PC-3 (cell line): ENCODE results near the gene SPTBN2. TPM values are rescaled to one million over a fixed set of nuclear protein-coding genes. Genes with fewer than 3 reads are reported as not detected.

Source experiments
- ATAC-seq: fragments of 200-7000 bp; cut with Tn5 transposase; 2 replicates; pipeline ENCODE4 v1.9.1; 2020; ENCODE audit warnings: mild to moderate bottlenecking, moderate library complexity
- BruUV-seq: library from RNA; stranded (reverse); fragments of 400-500 nt; replicated peaks from 2 replicates; lab custom pipeline; 2021; lab: Mats Ljungman, UMichigan
- CTCF ChIA-PET: fragments of 300-600 bp; sonication (Branson Sonifier 250); formaldehyde crosslinking; loops from one replicate; lab custom pipeline; 2022; ENCODE audit warnings: antibody characterized with exemption; lab: Charles Lee
- POLR2A ChIA-PET: fragments of 300-600 bp; sonication (Branson Sonifier 250); formaldehyde crosslinking; loops from one replicate; lab custom pipeline; 2022; ENCODE audit warnings: antibody characterized with exemption; ENCODE audit not compliant: unreplicated experiment; lab: Charles Lee
- DNase-seq: peaks from one replicate; pipeline ENCODE4 v3.0.0-alpha.2; 2015
- H2AFZ ChIP-seq: fragments of 300-600 bp; sonication (generic); 2 replicates; pipeline ENCODE4 v1.6.0; 2016; ENCODE audit warnings: antibody characterized with exemption, low read length
- H3F3A ChIP-seq: fragments of 300-600 bp; sonication (generic); one replicate; pipeline ENCODE4 v1.6.0; 2017; ENCODE audit warnings: antibody characterized with exemption, low read length, control low read depth, mild to moderate bottlenecking; ENCODE audit not compliant: unreplicated experiment
- H3K27ac ChIP-seq: fragments of 300-600 bp; sonication (generic); 2 replicates; pipeline ENCODE4 v1.5.1; 2016; ENCODE audit warnings: mild to moderate bottlenecking, low read length
- H3K27me3 ChIP-seq: fragments of 300-600 bp; sonication (generic); 2 replicates; pipeline ENCODE4 v1.6.1; 2016; ENCODE audit warnings: low read length, mixed read lengths
- H3K36me3 ChIP-seq: fragments of 300-600 bp; sonication (generic); 2 replicates; pipeline ENCODE4 v1.6.1; 2016; ENCODE audit warnings: low read depth, mixed run types, low read length, mixed read lengths
- H3K4me1 ChIP-seq: fragments of 300-600 bp; sonication (generic); 2 replicates; pipeline ENCODE4 v1.5.1; 2016; ENCODE audit warnings: low read length; ENCODE audit not compliant: insufficient read depth
- H3K4me2 ChIP-seq: fragments of 300-600 bp; sonication (generic); 2 replicates; pipeline ENCODE4 v1.6.0; 2016; ENCODE audit warnings: low read length
- H3K4me3 ChIP-seq: fragments of 300-600 bp; sonication (generic); 2 replicates; pipeline ENCODE4 v1.5.1; 2016; ENCODE audit warnings: mild to moderate bottlenecking, low read length, mixed read lengths
- H3K79me2 ChIP-seq: fragments of 300-600 bp; sonication (generic); 2 replicates; pipeline ENCODE4 v1.6.1; 2017; ENCODE audit warnings: low read length, mixed read lengths
- H3K9ac ChIP-seq: fragments of 300-600 bp; sonication (generic); 2 replicates; pipeline ENCODE4 v1.6.0; 2016; ENCODE audit warnings: mild to moderate bottlenecking, low read length
- H3K9me2 ChIP-seq: fragments of 300-600 bp; sonication (generic); replicated peaks from 2 replicates; pipeline ENCODE4 v1.6.1; 2016; ENCODE audit warnings: mixed run types, low read length, mixed read lengths
- H3K9me3 ChIP-seq: fragments of 300-600 bp; sonication (generic); 2 replicates; pipeline ENCODE4 v1.6.1; 2016; ENCODE audit warnings: low read length, mixed read lengths
- H4K20me1 ChIP-seq: fragments of 300-600 bp; sonication (generic); 2 replicates; pipeline ENCODE4 v1.6.1; 2016; ENCODE audit warnings: low read length, mixed read lengths
- CTCF ChIP-seq: fragments of 300-600 bp; sonication (generic); conservative IDR thresholded peaks from 2 replicates; pipeline ENCODE4 v1.5.1; 2017; ENCODE audit warnings: antibody characterized with exemption, low read depth, mild to moderate bottlenecking, low read length
- EZH2 ChIP-seq: fragments of 300-600 bp; sonication (generic); IDR thresholded peaks from one replicate; pipeline ENCODE4 v1.6.1; 2017; ENCODE audit warnings: antibody characterized with exemption, mild to moderate bottlenecking, low read length; ENCODE audit not compliant: unreplicated experiment
- EZH2phosphoT487 ChIP-seq: fragments of 300-600 bp; sonication (generic); IDR thresholded peaks from 2 replicates; pipeline ENCODE4 v1.6.1; 2018; ENCODE audit warnings: mild to moderate bottlenecking, antibody characterized with exemption, low read length, borderline replicate concordance
- intact Hi-C: fragments of 100-400 bp; cut with micrococcal nuclease; formaldehyde crosslinking; loops from 2 replicates; pipeline ENCODE4 v1.9.0; 2023
- total RNA-seq: library from RNA; depleted of rRNA; stranded (reverse); fragments of >200 nt; gene quantifications from 2 replicates; pipeline ENCODE4 v1.2.3, GENCODE V29; 2014

Gene SPTBN2
- total RNA-seq, 1 experiment from 2014 or later = 74.9 TPM

DNA sequence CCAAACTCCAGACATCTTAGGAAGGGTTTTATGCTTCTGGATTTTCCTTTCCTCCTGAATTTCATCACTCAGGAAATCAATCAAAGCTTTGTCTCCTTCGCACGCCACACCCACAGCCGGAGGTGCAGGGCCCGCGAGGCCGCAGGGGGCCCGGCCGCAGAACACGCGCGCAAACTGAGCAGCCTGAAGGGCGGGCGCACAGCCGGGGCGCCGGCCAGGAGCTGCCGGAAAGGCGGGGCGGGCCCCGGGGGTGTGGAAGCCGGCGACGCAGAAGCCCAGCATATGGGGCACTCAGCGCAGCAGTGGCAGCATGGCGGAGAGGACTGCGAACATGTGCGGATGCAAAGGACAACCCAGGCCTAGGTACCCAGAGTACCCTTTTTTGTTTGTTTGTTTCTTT is 33.1 kb upstream of the SPTBN2 start:
- Histone ChIP-seq H3K4me1 (no peaks in the 10 kb centered on the region), H3K27ac (no peak overlapping the region), H3K79me2 (no peaks in the 10 kb centered on the region), H3K9ac (no peak overlapping the region), H3K4me3 (no peak overlapping the region), H3K36me3 (no peaks in the 10 kb centered on the region), H2AFZ (no peak overlapping the region), H3F3A (no peaks in the 10 kb centered on the region), H3K27me3 (no peaks in the 10 kb centered on the region), H4K20me1 (no peaks in the 10 kb centered on the region), H3K9me2 (no peaks in the 10 kb centered on the region), H3K9me3 (no peaks in the 10 kb centered on the region), H3K4me2 (no peak overlapping the region)
- TF ChIP-seq EZH2 = no peak
- TF ChIP-seq CTCF = no peak
- no peak for TF ChIP-seq EZH2phosphoT487
- ATAC-seq (no peak), DNase-seq (no peak)
- CTCF ChIA-PET = no interaction called here
- POLR2A ChIA-PET = no interaction called here
- intact Hi-C loops = no loop called here
- no TSS peak for BruUV-seq

- DNase-seq (no peak), ATAC-seq (no peak)
- POLR2A ChIA-PET = no interaction called here
- Histone ChIP-seq H3K27me3 (no peaks in the 10 kb centered on the region), H4K20me1 (no peaks in the 10 kb centered on the region), H3K9me3 (no peaks in the 10 kb centered on the region), H3K36me3 (no peaks in the 10 kb centered on the region), H2AFZ (no peak overlapping the region), H3K9ac (no peak overlapping the region), H3K27ac (no peak overlapping the region), H3K4me1 (peaks cover 27% of the 10 kb centered on the region), H3K4me2 (no peak overlapping the region), H3K9me2 (no peaks in the 10 kb centered on the region), H3K79me2 (peaks cover 44% of the 10 kb centered on the region), H3F3A (peaks cover 4% of the 10 kb centered on the region), H3K4me3 (no peak overlapping the region)
- intact Hi-C loops = no loop called here
- no TSS peak for BruUV-seq
- TF ChIP-seq CTCF = no peak
- TF ChIP-seq EZH2phosphoT487 = no peak
- no peak for TF ChIP-seq EZH2
- CTCF ChIA-PET = no interaction called here
Observed at GRCh38 chr11:66752148-66752547, 23.1 kb upstream of the SPTBN2 start.

- H3K4me3 ChIP-seq = peak overlapping the region; percentile 38
- BruUV-seq = no TSS peak
- TF ChIP-seq EZH2phosphoT487 (no peak), EZH2 (no peak), CTCF (no peak)
- H3F3A ChIP-seq = peaks cover 4% of the 10 kb centered on the region
- H3K9ac ChIP-seq = no peak overlapping the region
- H3K27me3 ChIP-seq = no peaks in the 10 kb centered on the region
- peak overlapping the region; percentile 75 for H3K4me2 ChIP-seq
- CTCF ChIA-PET = no interaction called here
- H3K9me3 ChIP-seq = no peaks in the 10 kb centered on the region
- H3K9me2 ChIP-seq = no peaks in the 10 kb centered on the region
- peaks cover 62% of the 10 kb centered on the region for H3K79me2 ChIP-seq
- POLR2A ChIA-PET = no interaction called here
- H3K27ac ChIP-seq = peak overlapping the region; percentile 55
- DNase-seq = peak; percentile 98
- ATAC-seq = peak; percentile 14
- intact Hi-C loops = loop anchor here (2.0 kb wide), 1 partner anchor 86 kb away; no protein-coding TSS in a partner anchor
- H3K36me3 ChIP-seq = no peaks in the 10 kb centered on the region
- peaks cover 27% of the 10 kb centered on the region for H3K4me1 ChIP-seq
- no peak overlapping the region for H2AFZ ChIP-seq
- H4K20me1 ChIP-seq = no peaks in the 10 kb centered on the region
Observed at GRCh38 chr11:66749091-66749490, 20.1 kb upstream of the SPTBN2 start.
